Measurements from ENCODE around the gene C9orf78. TPM values are rescaled to one million over a fixed set of nuclear protein-coding genes. Genes with fewer than 3 reads are reported as not detected.

C9orf78 gene
- total and polyA plus RNA-seq, 2 donors (not counting 1 experiment from before 2014, with no cell fraction given) = 39.8 to 88.6 TPM

GRCh38 chr9:129835860-129836223, 767 bp upstream of the C9orf78 start:
- H3K4me3 ChIP-seq (replicated peaks in 1 of 4; ENCODE audit: control extremely low read depth in 1 of 4, insufficient read depth in 1 of 4, low read depth in 3 of 4, low read length in 4 of 4) = peak overlapping the region; percentile 64 to 98 (median 76)
- H3K9me3 ChIP-seq (ENCODE audit: control insufficient read depth, insufficient read depth, low read depth, low read length) = no peaks in the 10 kb centered on the region
- H3K36me3 ChIP-seq (ENCODE audit: control insufficient read depth, insufficient read depth, low read length) = peaks cover under 1% of the 10 kb centered on the region
- H2AFZ ChIP-seq (ENCODE audit: low read length) = peak overlapping the region; percentile 60
- TF ChIP-seq CTCF (conservative IDR thresholded peaks at IDR 0.05 in 1 of 2, IDR thresholded peaks at IDR 0.05 in 1 of 2; ENCODE audit: low read depth in 1 of 2, low read length in 2 of 2) (no peak), EZH2 (IDR thresholded peaks at IDR 0.05; ENCODE audit: low read length, missing control alignments) (no peak)
- peak overlapping the region; percentile 76 for H3K9ac ChIP-seq (ENCODE audit: insufficient read depth, low read length)
- H3K4me2 ChIP-seq (ENCODE audit: extremely low read depth, insufficient read depth, low read length) = peak overlapping the region; percentile 98
- H3K4me1 ChIP-seq (ENCODE audit: control insufficient read depth, extremely low read depth, insufficient read depth, low read length) = peaks cover 14% of the 10 kb centered on the region
- H4K20me1 ChIP-seq (ENCODE audit: control insufficient read depth, extremely low read depth, insufficient read depth, low read length) = no peaks in the 10 kb centered on the region
- H3K27me3 ChIP-seq (ENCODE audit: control insufficient read depth, insufficient read depth, low read length) = no peaks in the 10 kb centered on the region
- DNase-seq (ENCODE audit: low read depth in 2 of 2) = no peak
- H3K79me2 ChIP-seq (ENCODE audit: control insufficient read depth, insufficient read depth, low read length) = peaks cover 15% of the 10 kb centered on the region
- H3K27ac ChIP-seq (ENCODE audit: insufficient read depth, low read length) = peak overlapping the region; percentile 74

GRCh38 chr9:129834489-129835127, 467 bp downstream of the C9orf78 start:
- H4K20me1 ChIP-seq (ENCODE audit: control insufficient read depth, extremely low read depth, insufficient read depth, low read length) = no peaks in the 10 kb centered on the region
- DNase-seq (ENCODE audit: low read depth in 2 of 2) = no peak

DNA sequence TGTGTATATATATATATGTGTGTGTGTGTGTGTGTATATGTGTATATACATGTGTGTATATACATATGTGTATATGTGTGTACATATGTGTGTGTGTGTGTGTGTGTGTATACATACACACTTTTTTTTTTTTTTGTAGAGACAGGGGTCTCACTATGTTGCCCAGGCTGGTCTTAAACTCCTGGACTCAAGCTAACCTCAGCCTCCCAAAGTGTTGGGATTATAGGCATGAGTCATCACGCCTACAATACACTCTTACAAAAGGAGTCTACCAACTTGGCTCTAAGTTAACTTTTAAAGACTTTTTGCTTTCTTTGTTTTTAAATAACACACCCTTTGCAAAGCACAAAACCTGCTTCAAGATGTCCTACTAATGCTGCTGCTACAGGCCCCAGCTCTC, 2.1 kb downstream of the C9orf78 start:
- Histone ChIP-seq H3K9ac (ENCODE audit: insufficient read depth, low read length) (no peak overlapping the region), H2AFZ (ENCODE audit: low read length) (no peak overlapping the region), H3K27ac (ENCODE audit: insufficient read depth, low read length) (no peak overlapping the region), H3K27me3 (ENCODE audit: control insufficient read depth, insufficient read depth, low read length) (no peaks in the 10 kb centered on the region), H4K20me1 (ENCODE audit: control insufficient read depth, extremely low read depth, insufficient read depth, low read length) (no peaks in the 10 kb centered on the region), H3K9me3 (ENCODE audit: control insufficient read depth, insufficient read depth, low read depth, low read length) (no peaks in the 10 kb centered on the region), H3K4me3 (replicated peaks in 1 of 4; ENCODE audit: control extremely low read depth in 1 of 4, insufficient read depth in 1 of 4, low read depth in 3 of 4, low read length in 4 of 4) (no peak overlapping the region), H3K79me2 (ENCODE audit: control insufficient read depth, insufficient read depth, low read length) (peaks cover 13% of the 10 kb centered on the region), H3K36me3 (ENCODE audit: control insufficient read depth, insufficient read depth, low read length) (peaks cover 12% of the 10 kb centered on the region), H3K4me2 (ENCODE audit: extremely low read depth, insufficient read depth, low read length) (no peak overlapping the region), H3K4me1 (ENCODE audit: control insufficient read depth, extremely low read depth, insufficient read depth, low read length) (peaks cover 6% of the 10 kb centered on the region)
- TF ChIP-seq CTCF (conservative IDR thresholded peaks at IDR 0.05 in 1 of 2, IDR thresholded peaks at IDR 0.05 in 1 of 2; ENCODE audit: low read depth in 1 of 2, low read length in 2 of 2) = no peak
- no peak for TF ChIP-seq EZH2 (IDR thresholded peaks at IDR 0.05; ENCODE audit: low read length, missing control alignments)
- no peak for DNase-seq (ENCODE audit: low read depth in 2 of 2)

More at GRCh38 chr9:129834489-129835127, 467 bp downstream of the C9orf78 start:
- Histone ChIP-seq H3K9ac (ENCODE audit: insufficient read depth, low read length) (peak overlapping the region; percentile 78), H3K4me3 (replicated peaks in 1 of 4; ENCODE audit: control extremely low read depth in 1 of 4, insufficient read depth in 1 of 4, low read depth in 3 of 4, low read length in 4 of 4) (peak overlapping the region; percentile 64 to 98 (median 87)), H3K36me3 (ENCODE audit: control insufficient read depth, insufficient read depth, low read length) (peaks cover 3% of the 10 kb centered on the region), H2AFZ (ENCODE audit: low read length) (peak overlapping the region; percentile 95), H3K27me3 (ENCODE audit: control insufficient read depth, insufficient read depth, low read length) (no peaks in the 10 kb centered on the region), H3K4me2 (ENCODE audit: extremely low read depth, insufficient read depth, low read length) (peak overlapping the region; percentile 74), H3K4me1 (ENCODE audit: control insufficient read depth, extremely low read depth, insufficient read depth, low read length) (peaks cover 14% of the 10 kb centered on the region), H3K27ac (ENCODE audit: insufficient read depth, low read length) (peak overlapping the region; percentile 72), H3K9me3 (ENCODE audit: control insufficient read depth, insufficient read depth, low read depth, low read length) (no peaks in the 10 kb centered on the region), H3K79me2 (ENCODE audit: control insufficient read depth, insufficient read depth, low read length) (peaks cover 15% of the 10 kb centered on the region)
- TF ChIP-seq CTCF (conservative IDR thresholded peaks at IDR 0.05 in 1 of 2, IDR thresholded peaks at IDR 0.05 in 1 of 2; ENCODE audit: low read depth in 1 of 2, low read length in 2 of 2) = no peak
- no peak for TF ChIP-seq EZH2 (IDR thresholded peaks at IDR 0.05; ENCODE audit: low read length, missing control alignments)

Measured in fibroblast of lung (primary cell).